K562 (cell line): ENCODE results near the gene SPNS2. TPM values are rescaled to one million over a fixed set of nuclear protein-coding genes. Genes with fewer than 3 reads are reported as not detected.
A peak's percentile ranks its signal among the peaks of the same experiment; 100 is the strongest.

Source experiments
- ATAC-seq: fragments of 200-7000 bp; cut with Tn5 transposase; 3 replicates; pipeline ENCODE4 v1.9.1; 2020; ENCODE audit warnings: moderate library complexity
- BruUV-seq: library from RNA; stranded (reverse); fragments of 400-500 nt; replicated peaks from 2 replicates; lab custom pipeline; 2021; lab: Mats Ljungman, UMichigan
- CTCF ChIA-PET: fragments of 300-600 bp; formaldehyde crosslinking; extraction: SDS; loops from one replicate; lab custom pipeline; 2021; ENCODE audit warnings: low intra/inter-chr PET ratio; lab: Yijun Ruan, JAX
- POLR2A ChIA-PET: fragments of 300-600, 350-650 bp; sonication (Branson Sonifier 250); formaldehyde crosslinking; extraction: SDS; loops from one replicate; lab custom pipeline; 2021; ENCODE audit warnings: antibody characterized with exemption, inconsistent platforms; lab: Yijun Ruan, JAX
- DNase-seq, 4 experiments: peaks; one replicate each; pipeline versions ENCODE4 v3.0.0 to v3.0.0-alpha.2; 2011 to 2018; ENCODE audit warnings: low spot score in 3 of 4, mixed read lengths in 3 of 4; ENCODE audit errors: extremely low read depth in 1 of 4
- FAIRE-seq: peaks from 2 replicates; lab custom pipeline; 2011; peaks lifted over from hg19 to GRCh38; lab: Jason Lieb, UNC
- H2AFZ ChIP-seq: 2 replicates; pipeline ENCODE4 v1.6.0; 2011; ENCODE audit warnings: low read depth, low read length, control low read depth, inconsistent platforms
- H3K27ac ChIP-seq: fragments of 200-600 bp; 3 replicates; pipeline ENCODE4 v1.8.0; 2011; ENCODE audit warnings: low read depth, mild to moderate bottlenecking, control low read depth, inconsistent platforms, low read length, moderate library complexity, mixed read lengths; ENCODE audit errors: extremely low read depth
- H3K27me3 ChIP-seq, 2 experiments: fragments of 300-600 bp in 1 of 2; 2 replicates in 1 of 2; 3 replicates in 1 of 2; pipeline versions ENCODE4 v1.6.0 to v1.8.0; 2011; ENCODE audit warnings: inconsistent platforms in 2 of 2, low read length in 2 of 2, mild to moderate bottlenecking in 1 of 2, mixed read lengths in 1 of 2, moderate library complexity in 1 of 2; ENCODE audit not compliant: control insufficient read depth in 2 of 2, insufficient read depth in 2 of 2
- H3K36me3 ChIP-seq: fragments of 300-600 bp; 3 replicates; pipeline ENCODE4 v1.8.0; 2011; ENCODE audit warnings: mild to moderate bottlenecking, low read length, inconsistent platforms; ENCODE audit not compliant: control insufficient read depth, insufficient read depth
- H3K4me1 ChIP-seq, 2 experiments: fragments of 200-600 bp in 1 of 2; replicated peaks in 1 of 2; 2 replicates in 1 of 2; 3 replicates in 1 of 2; pipeline versions ENCODE4 v1.5.1 to v1.8.0; 2011; ENCODE audit warnings: inconsistent platforms in 2 of 2, low read length in 2 of 2, mild to moderate bottlenecking in 1 of 2, mixed read lengths in 1 of 2, moderate library complexity in 1 of 2; ENCODE audit not compliant: control insufficient read depth in 2 of 2, insufficient read depth in 2 of 2
- H3K4me2 ChIP-seq: 2 replicates; pipeline ENCODE4 v1.6.1; 2011; ENCODE audit warnings: low read length, control low read depth, inconsistent platforms, mixed read lengths; ENCODE audit not compliant: insufficient read depth
- H3K4me3 ChIP-seq: fragments of 200-600 bp; sonication (generic), shearing (Covaris generic); 2 replicates; pipeline ENCODE4 v1.5.1; 2016; ENCODE audit warnings: control low read depth, inconsistent platforms
- H3K79me2 ChIP-seq: fragments of 200-600 bp; 3 replicates; pipeline ENCODE4 v1.8.0; 2011; ENCODE audit warnings: low read length, inconsistent platforms; ENCODE audit not compliant: control insufficient read depth, insufficient read depth
- H3K9ac ChIP-seq, 2 experiments: 2 replicates each; pipeline versions ENCODE4 v1.6.0 to v1.6.1; 2011; ENCODE audit warnings: low read depth in 2 of 2, low read length in 2 of 2, control low read depth in 1 of 2, inconsistent platforms in 1 of 2, mild to moderate bottlenecking in 1 of 2, mixed read lengths in 1 of 2; ENCODE audit not compliant: insufficient read depth in 1 of 2
- H3K9me1 ChIP-seq: one replicate; pipeline ENCODE4 v1.6.0; 2011; ENCODE audit warnings: inconsistent platforms, mild to moderate bottlenecking, low read length, moderate library complexity; ENCODE audit not compliant: control insufficient read depth, insufficient read depth
- H3K9me3 ChIP-seq: replicated peaks from 2 replicates; pipeline ENCODE4 v1.5.1; 2011; ENCODE audit warnings: low read depth, low read length, inconsistent platforms; ENCODE audit not compliant: control insufficient read depth, insufficient read depth
- H4K20me1 ChIP-seq: replicated peaks from 2 replicates; pipeline ENCODE4 v1.6.1; 2011; ENCODE audit warnings: low read length, inconsistent platforms, mixed read lengths; ENCODE audit not compliant: control insufficient read depth, insufficient read depth
- TEAD1 ChIP-seq, 2 experiments: fragments of 450-650 bp in 1 of 2; sonication (generic) in 1 of 2; formaldehyde crosslinking; IDR thresholded peaks; 2 replicates each; pipeline versions ENCODE4 v1.4.0 to v1.8.0; 2020 to 2022; ENCODE audit warnings: mild to moderate bottlenecking in 2 of 2, missing genetic modification reagents in 1 of 2
- WGBS: fragments of 100-300 bp; shearing (Covaris generic); methylation state at CpG from one replicate; pipeline ENCODE4 v1.1.6; 2016; ENCODE audit warnings: low coverage, mixed read lengths; ENCODE audit not compliant: insufficient coverage; ENCODE audit errors: missing lambda C conversion rate; 5-methylcytosine and 5-hydroxymethylcytosine counted together
- in situ Hi-C: fragments of 300-500 bp; cut with MboI; formaldehyde crosslinking; loops from 4 replicates; pipeline ENCODE4 v1.15.0; 2018; ENCODE audit warnings: inconsistent platforms, mixed read lengths
- intact Hi-C: fragments of 100-400 bp; cut with micrococcal nuclease; formaldehyde crosslinking; loops from 2 replicates; pipeline ENCODE4 v1.14.2; 2022
- polyA plus RNA-seq, 8 experiments: library from polyadenylated mRNA; depleted of rRNA in 4 of 8; stranded (reverse) in 5 of 8; unstranded in 3 of 8; fragments of >200 nt; fragmentation: Nextera tagmentation in 2 of 8; fragmentation: Illumina TruSeq in 1 of 8; extraction: Ambion mirVana in 2 of 8; extraction: Trizol in 1 of 8; gene quantifications; 2 replicates each; pipeline versions ENCODE4 v1.2.1 to v1.2.3, GENCODE V29; 2011 to 2014; ENCODE audit warnings: inconsistent platforms in 1 of 8, missing spikeins in 1 of 8
- total RNA-seq, 7 experiments: library from RNA; depleted of rRNA in 6 of 7; stranded (reverse); fragments of >200 nt in 6 of 7; fragmentation: Illumina TruSeq in 2 of 7; extraction: Trizol in 2 of 7; gene quantifications; 2 replicates each; pipeline versions ENCODE4 v1.2.1 to v1.2.3, GENCODE V29; 2011 to 2021; ENCODE audit warnings: low replicate concordance in 1 of 7
- TF ChIP-seq, protein P1 (sequence below), 3 experiments: IDR thresholded peaks in 2 of 3; conservative IDR thresholded peaks in 1 of 3; 2 replicates each; pipeline ENCODE4 v1.5.1; 2011 to 2012; ENCODE audit warnings: low read length in 3 of 3, mild to moderate bottlenecking in 3 of 3, control low read depth in 2 of 3, improper control_type of control experiment in 1 of 3, inconsistent platforms in 1 of 3, low read depth in 1 of 3, mixed read lengths in 1 of 3, moderate library complexity in 1 of 3; ENCODE audit not compliant: insufficient read depth in 2 of 3

Gene SPNS2
- total and polyA plus RNA-seq, 9 of the 15 experiments (the other 6 are each of a cell fraction or from before 2014, with no cell fraction given), result 0.06 TPM; not detected in 8

DNA sequence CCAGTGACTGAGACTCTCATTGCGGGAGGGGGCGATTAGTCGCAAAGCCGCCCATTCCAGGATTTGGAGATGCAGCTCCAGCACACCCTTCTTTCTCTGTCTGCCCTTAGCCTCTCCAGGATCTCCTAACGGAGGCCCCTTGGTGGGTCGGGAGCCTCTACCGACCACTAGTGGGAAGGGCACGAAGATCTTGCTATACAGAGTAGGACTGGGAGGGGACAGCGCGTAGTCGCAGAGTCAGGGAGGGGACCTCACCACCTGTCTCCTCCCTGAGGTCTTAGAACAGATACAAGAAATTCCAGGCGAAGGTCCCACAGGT is 85.1 kb downstream of the SPNS2 start:
- H3K4me1 ChIP-seq, result peaks cover 6 to 25% of the 10 kb centered on the region in 2 experiments; a peak in 4 of 5 replicates
- CTCF ChIA-PET, result no interaction called here
- TF ChIP-seq, protein P1, sequence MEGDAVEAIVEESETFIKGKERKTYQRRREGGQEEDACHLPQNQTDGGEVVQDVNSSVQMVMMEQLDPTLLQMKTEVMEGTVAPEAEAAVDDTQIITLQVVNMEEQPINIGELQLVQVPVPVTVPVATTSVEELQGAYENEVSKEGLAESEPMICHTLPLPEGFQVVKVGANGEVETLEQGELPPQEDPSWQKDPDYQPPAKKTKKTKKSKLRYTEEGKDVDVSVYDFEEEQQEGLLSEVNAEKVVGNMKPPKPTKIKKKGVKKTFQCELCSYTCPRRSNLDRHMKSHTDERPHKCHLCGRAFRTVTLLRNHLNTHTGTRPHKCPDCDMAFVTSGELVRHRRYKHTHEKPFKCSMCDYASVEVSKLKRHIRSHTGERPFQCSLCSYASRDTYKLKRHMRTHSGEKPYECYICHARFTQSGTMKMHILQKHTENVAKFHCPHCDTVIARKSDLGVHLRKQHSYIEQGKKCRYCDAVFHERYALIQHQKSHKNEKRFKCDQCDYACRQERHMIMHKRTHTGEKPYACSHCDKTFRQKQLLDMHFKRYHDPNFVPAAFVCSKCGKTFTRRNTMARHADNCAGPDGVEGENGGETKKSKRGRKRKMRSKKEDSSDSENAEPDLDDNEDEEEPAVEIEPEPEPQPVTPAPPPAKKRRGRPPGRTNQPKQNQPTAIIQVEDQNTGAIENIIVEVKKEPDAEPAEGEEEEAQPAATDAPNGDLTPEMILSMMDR (IDR thresholded peaks at IDR 0.05 in 2 of 3, conservative IDR thresholded peaks at IDR 0.05 in 1 of 3; ENCODE audit: insufficient read depth in 2 of 3, low read depth in 1 of 3, low read length in 3 of 3), result peak in 2 of 3 experiments; percentile 18 to 32; a peak in 1 of 6 replicates
- no peak for TF ChIP-seq TEAD1 (CRISPR knock-in tag; IDR thresholded peaks at IDR 0.05)
- TF ChIP-seq, all 486 proteins: peak for 1
- Histone ChIP-seq H3K79me2 (no peaks in the 10 kb centered on the region), H3K9me1 (no peaks in the 10 kb centered on the region), H3K4me3 (no peak overlapping the region), H4K20me1 (peaks cover 3% of the 10 kb centered on the region; the same call in 1 of the 2 replicates), H3K27me3 (peaks cover 6 to 79% of the 10 kb centered on the region in 2 experiments; a peak in 4 of 5 replicates), H3K36me3 (no peaks in the 10 kb centered on the region), H3K9ac (no peak overlapping the region), H3K9me3 (no peaks in the 10 kb centered on the region), H3K4me2 (no peak overlapping the region), H3K27ac (no peak overlapping the region), H2AFZ (no peak overlapping the region)
- BruUV-seq, result no TSS peak
- ATAC-seq (peak; percentile 79), FAIRE-seq (no peak), DNase-seq (peak in 3 of 4 experiments; percentile 28 to 49 (median 47))
- WGBS, result 40% methylated on average over 2 of the region's 12 CpGs
- in situ Hi-C loops (no loop called here), intact Hi-C loops (no loop called here)
- POLR2A ChIA-PET, result interaction anchor here (0.6 kb wide), 1 partner anchor 116 kb away, joined by 3 read pairs; no protein-coding TSS in a partner anchor
